ENCODE data around the gene PTGFRN.

DNA sequence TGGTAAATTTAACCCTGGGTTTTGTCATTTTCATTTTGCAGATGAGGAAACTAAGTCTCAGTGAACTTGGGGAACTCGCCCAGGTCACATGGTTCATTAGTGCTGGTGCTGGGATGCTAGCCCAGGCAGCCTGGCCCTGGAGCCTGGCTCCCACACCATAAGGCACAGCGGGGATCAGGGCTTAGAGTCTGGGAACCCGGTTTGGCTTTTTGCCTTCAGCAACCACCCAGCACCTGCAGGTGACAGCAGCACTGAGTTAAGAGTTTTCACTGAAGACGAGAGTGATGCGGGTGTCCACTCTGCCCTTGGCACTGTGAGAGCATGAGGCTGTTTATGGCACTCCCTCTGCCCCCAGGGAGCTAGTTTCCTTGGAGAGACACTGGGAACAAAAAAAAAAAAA lies 73.4 kb downstream of the PTGFRN start:
- TF ChIP-seq, protein P1, sequence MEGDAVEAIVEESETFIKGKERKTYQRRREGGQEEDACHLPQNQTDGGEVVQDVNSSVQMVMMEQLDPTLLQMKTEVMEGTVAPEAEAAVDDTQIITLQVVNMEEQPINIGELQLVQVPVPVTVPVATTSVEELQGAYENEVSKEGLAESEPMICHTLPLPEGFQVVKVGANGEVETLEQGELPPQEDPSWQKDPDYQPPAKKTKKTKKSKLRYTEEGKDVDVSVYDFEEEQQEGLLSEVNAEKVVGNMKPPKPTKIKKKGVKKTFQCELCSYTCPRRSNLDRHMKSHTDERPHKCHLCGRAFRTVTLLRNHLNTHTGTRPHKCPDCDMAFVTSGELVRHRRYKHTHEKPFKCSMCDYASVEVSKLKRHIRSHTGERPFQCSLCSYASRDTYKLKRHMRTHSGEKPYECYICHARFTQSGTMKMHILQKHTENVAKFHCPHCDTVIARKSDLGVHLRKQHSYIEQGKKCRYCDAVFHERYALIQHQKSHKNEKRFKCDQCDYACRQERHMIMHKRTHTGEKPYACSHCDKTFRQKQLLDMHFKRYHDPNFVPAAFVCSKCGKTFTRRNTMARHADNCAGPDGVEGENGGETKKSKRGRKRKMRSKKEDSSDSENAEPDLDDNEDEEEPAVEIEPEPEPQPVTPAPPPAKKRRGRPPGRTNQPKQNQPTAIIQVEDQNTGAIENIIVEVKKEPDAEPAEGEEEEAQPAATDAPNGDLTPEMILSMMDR (conservative IDR thresholded peaks at IDR 0.05; ENCODE audit: low read length): no peak
- TF ChIP-seq EZH2phosphoT487 (IDR thresholded peaks at IDR 0.05; ENCODE audit: borderline replicate concordance, low read depth, low read length): no peak
